Caco-2 (cell line): ENCODE data around the gene TOMM5. TPM values are rescaled to one million over a fixed set of nuclear protein-coding genes. Genes with fewer than 3 reads are reported as not detected.

ENCODE experiments used
- BruUV-seq: library from RNA; stranded (reverse); fragments of 400-500 nt; replicated peaks from 2 replicates; lab custom pipeline; 2021; lab: Mats Ljungman, UMichigan
- CTCF ChIA-PET: fragments of 300-600 bp; sonication (Branson Sonifier 250); formaldehyde crosslinking; loops from one replicate; lab custom pipeline; 2022; ENCODE audit warnings: antibody characterized with exemption; lab: Charles Lee
- POLR2A ChIA-PET: fragments of 300-600 bp; sonication (Branson Sonifier 250); formaldehyde crosslinking; loops from one replicate; lab custom pipeline; 2022; ENCODE audit warnings: antibody characterized with exemption; lab: Charles Lee
- DNase-seq, 2 experiments: peaks; one replicate each; pipeline versions ENCODE4 v3.0.0 to v3.0.0-alpha.2; 2020 to 2022
- H3K27me3 ChIP-seq: replicated peaks from 2 replicates; pipeline ENCODE4 v1.6.0; 2011; ENCODE audit warnings: low read length; ENCODE audit not compliant: control insufficient read depth, insufficient read depth
- H3K36me3 ChIP-seq: 2 replicates; pipeline ENCODE4 v1.5.1; 2011; ENCODE audit warnings: low read length; ENCODE audit not compliant: control insufficient read depth, insufficient read depth
- H3K4me1 ChIP-seq: fragments of 250-450 bp; sonication (Bioruptor Pico); 2 replicates; pipeline ENCODE4 v1.5.1; 2020; ENCODE audit warnings: mild to moderate bottlenecking
- H3K4me3 ChIP-seq: 2 replicates; pipeline ENCODE4 v1.5.1; 2011; ENCODE audit warnings: low read depth, mild to moderate bottlenecking, control low read depth, low read length
- H3K9me3 ChIP-seq: fragments of 250-450 bp; sonication (Bioruptor Pico); 2 replicates; pipeline ENCODE4 v1.5.1; 2020; ENCODE audit warnings: mild to moderate bottlenecking, moderate library complexity
- H3K27ac Mint-ChIP-seq: one replicate; pipeline ENCODE4 v1.8.0; 2022; ENCODE audit warnings: mixed read lengths; ENCODE audit not compliant: unreplicated experiment
- H3K27me3 Mint-ChIP-seq: one replicate; pipeline ENCODE4 v1.8.0; 2022; ENCODE audit warnings: mixed read lengths; ENCODE audit not compliant: insufficient read depth, unreplicated experiment
- H3K36me3 Mint-ChIP-seq: one replicate; pipeline ENCODE4 v1.8.0; 2022; ENCODE audit warnings: mild to moderate bottlenecking, mixed read lengths; ENCODE audit not compliant: insufficient read depth, unreplicated experiment
- H3K4me1 Mint-ChIP-seq: one replicate; pipeline ENCODE4 v1.8.0; 2022; ENCODE audit warnings: low read depth, mixed read lengths; ENCODE audit not compliant: unreplicated experiment
- H3K4me3 Mint-ChIP-seq: one replicate; pipeline ENCODE4 v1.8.0; 2022; ENCODE audit warnings: mild to moderate bottlenecking, moderate library complexity, mixed read lengths; ENCODE audit not compliant: unreplicated experiment
- H3K9me3 Mint-ChIP-seq: one replicate; pipeline ENCODE4 v1.8.0; 2022; ENCODE audit warnings: mixed read lengths; ENCODE audit not compliant: unreplicated experiment
- CTCF ChIP-seq, 2 experiments: fragments of 200-600 bp in 1 of 2; IDR thresholded peaks; 1 replicate in 1 of 2; 2 replicates in 1 of 2; pipeline versions ENCODE4 v1.5.1 to v1.8.0; 2011 to 2022; ENCODE audit warnings: antibody characterized with exemption in 1 of 2, control low read depth in 1 of 2, inconsistent platforms in 1 of 2, low read depth in 1 of 2, low read length in 1 of 2, mild to moderate bottlenecking in 1 of 2, moderate library complexity in 1 of 2; ENCODE audit not compliant: insufficient read depth in 1 of 2, severe bottlenecking in 1 of 2, unreplicated experiment in 1 of 2
- intact Hi-C: fragments of 100-400 bp; cut with micrococcal nuclease; formaldehyde crosslinking; loops from one replicate; pipeline ENCODE4 v1.10.0; 2022; ENCODE audit not compliant: unreplicated experiment
- total RNA-seq: library from RNA; stranded (reverse); gene quantifications from 2 replicates; pipeline ENCODE4 v1.2.3, GENCODE V29; 2022

TOMM5 gene
- total RNA-seq, 1 experiment from 2014 or later = 185 TPM

DNA sequence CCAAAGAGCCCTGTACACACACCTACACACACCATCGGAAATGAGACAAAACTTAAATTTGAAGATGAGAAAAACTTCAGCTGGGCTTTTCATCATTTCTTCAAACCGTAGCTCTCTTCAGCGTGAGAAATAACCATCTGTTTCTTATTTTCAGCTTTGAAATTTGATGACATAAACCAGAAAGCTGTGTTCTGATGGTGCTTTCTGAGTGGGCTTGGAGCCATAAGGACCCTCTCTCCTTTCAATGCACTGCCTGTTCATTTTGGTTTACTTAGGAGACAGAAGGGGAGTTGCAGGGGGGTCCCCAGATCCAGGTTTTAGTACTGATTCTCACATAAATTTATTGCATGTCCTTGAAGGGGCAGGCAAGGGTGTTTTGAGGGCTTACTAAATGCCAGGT, 25.7 kb downstream of the TOMM5 start:
- Mint-ChIP-seq H3K36me3 (peaks cover 17% of the 10 kb centered on the region), H3K4me1 (no peaks in the 10 kb centered on the region), H3K27ac (no peak overlapping the region), H3K27me3 (no peaks in the 10 kb centered on the region), H3K9me3 (peaks cover 9% of the 10 kb centered on the region), H3K4me3 (no peak overlapping the region)
- TF ChIP-seq CTCF (IDR thresholded peaks at IDR 0.05; ENCODE audit: insufficient read depth in 1 of 2, low read depth in 1 of 2, low read length in 1 of 2, severe bottlenecking in 1 of 2, unreplicated experiment in 1 of 2) = no peak
- DNase-seq = no peak
- no peaks in the 10 kb centered on the region for H3K27me3 ChIP-seq
- ChIA-PET POLR2A (no interaction called here), CTCF (no interaction called here)
- no peak overlapping the region for H3K4me3 ChIP-seq
- intact Hi-C loops = no loop called here
- no TSS peak for BruUV-seq
- peaks cover 13% of the 10 kb centered on the region for H3K9me3 ChIP-seq
- H3K4me1 ChIP-seq = no peaks in the 10 kb centered on the region
- H3K36me3 ChIP-seq = no peaks in the 10 kb centered on the region

DNA sequence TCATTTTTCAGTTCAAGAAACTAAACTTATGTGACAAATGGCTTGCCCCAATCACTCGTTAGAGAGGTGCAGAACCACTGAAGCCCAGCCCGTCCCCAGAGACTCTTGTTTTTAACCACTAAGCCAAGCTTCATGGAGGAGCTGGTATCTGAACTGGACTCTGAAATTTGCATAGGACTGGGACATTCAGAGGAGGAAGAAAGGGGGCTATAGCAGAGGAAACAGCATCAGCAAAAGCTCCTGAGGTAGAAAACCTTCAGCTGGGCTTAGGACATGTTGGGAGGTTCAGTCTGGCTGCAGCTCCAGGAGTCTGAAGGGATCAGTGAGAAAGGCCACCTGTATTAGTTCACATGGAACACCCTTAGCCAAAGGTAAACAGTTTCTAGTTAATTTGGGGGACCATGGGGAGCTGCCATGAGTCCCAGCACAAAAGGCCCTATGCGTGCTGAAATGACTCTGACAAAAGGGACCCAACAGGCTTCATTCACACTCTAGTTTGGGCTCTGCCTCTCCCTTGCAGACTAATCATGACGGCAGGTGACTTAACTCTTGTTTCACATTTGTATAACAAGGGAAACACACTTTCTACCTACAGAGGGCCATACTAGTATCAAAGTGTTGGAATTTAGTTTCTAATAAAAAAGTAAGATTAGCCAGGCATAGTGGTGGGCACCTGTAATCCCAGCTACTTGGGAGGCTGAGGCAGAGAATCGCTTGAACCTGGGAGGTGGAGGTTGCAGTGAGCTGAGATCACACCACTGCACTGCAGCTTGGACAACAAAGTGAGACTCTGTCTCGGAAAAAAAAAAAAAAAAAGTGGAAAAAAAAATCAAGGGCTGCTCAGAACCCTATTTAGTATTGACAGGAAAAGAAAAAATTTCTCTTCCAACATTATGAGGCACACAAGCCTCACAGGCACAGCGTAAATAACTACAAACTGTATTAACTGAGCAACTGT, 26.5 kb downstream of the TOMM5 start:
- Mint-ChIP-seq H3K27ac (no peak overlapping the region), H3K4me1 (no peaks in the 10 kb centered on the region), H3K36me3 (peaks cover 17% of the 10 kb centered on the region), H3K27me3 (no peaks in the 10 kb centered on the region), H3K9me3 (peaks cover 9% of the 10 kb centered on the region), H3K4me3 (no peak overlapping the region)
- no peak for DNase-seq
- intact Hi-C loops = no loop called here
- no peak for TF ChIP-seq CTCF (IDR thresholded peaks at IDR 0.05; ENCODE audit: insufficient read depth in 1 of 2, low read depth in 1 of 2, low read length in 1 of 2, severe bottlenecking in 1 of 2, unreplicated experiment in 1 of 2)
- no peaks in the 10 kb centered on the region for H3K27me3 ChIP-seq
- ChIA-PET CTCF (no interaction called here), POLR2A (no interaction called here)
- H3K4me3 ChIP-seq = no peak overlapping the region
- no peaks in the 10 kb centered on the region for H3K36me3 ChIP-seq
- H3K4me1 ChIP-seq = no peaks in the 10 kb centered on the region
- peaks cover 13% of the 10 kb centered on the region for H3K9me3 ChIP-seq
- BruUV-seq = no TSS peak

- no peak for DNase-seq
- H3K9me3 Mint-ChIP-seq = peaks cover 9% of the 10 kb centered on the region
- POLR2A ChIA-PET = no interaction called here
- H3K27me3 ChIP-seq = no peaks in the 10 kb centered on the region
- no peaks in the 10 kb centered on the region for H3K4me1 ChIP-seq
- no peaks in the 10 kb centered on the region for H3K4me1 Mint-ChIP-seq
- no TSS peak for BruUV-seq
- no peak for TF ChIP-seq CTCF (IDR thresholded peaks at IDR 0.05; ENCODE audit: insufficient read depth in 1 of 2, low read depth in 1 of 2, low read length in 1 of 2, severe bottlenecking in 1 of 2, unreplicated experiment in 1 of 2)
- no peak overlapping the region for H3K27ac Mint-ChIP-seq
- no peak overlapping the region for H3K4me3 Mint-ChIP-seq
- no peaks in the 10 kb centered on the region for H3K36me3 ChIP-seq
- CTCF ChIA-PET = no interaction called here
- H3K9me3 ChIP-seq = peaks cover 13% of the 10 kb centered on the region
- H3K36me3 Mint-ChIP-seq = peaks cover 17% of the 10 kb centered on the region
- H3K27me3 Mint-ChIP-seq = no peaks in the 10 kb centered on the region
- intact Hi-C loops = no loop called here
- H3K4me3 ChIP-seq = no peak overlapping the region
These were observed 27.5 kb downstream of the TOMM5 start for GRCh38 chr9:37564916-37565315.
